HG03139 (cell line): ENCODE results near the gene RALBP1.
"Not testable (repeated sequence)": the region's sequence is repeated elsewhere in the genome, so short reads cannot be mapped to it uniquely, and the experiment has no call there.

Experiments
- ATAC-seq: cut with Tn5 transposase; IDR thresholded peaks from one replicate; pipeline ENCODE4 v1.9.1; 2021; ENCODE audit not compliant: unreplicated experiment

Gene RALBP1

GRCh38 chr18:9454061-9454703 is 21.1 kb upstream of the RALBP1 start:
- ATAC-seq = no peak

GRCh38 chr18:9455718-9456511 is 19.4 kb upstream of the RALBP1 start:
- no peak for ATAC-seq

GRCh38 chr18:9466127-9466526 is 9.2 kb upstream of the RALBP1 start:
- ATAC-seq = no peak

GRCh38 chr18:9466846-9467245 is 8.5 kb upstream of the RALBP1 start:
- ATAC-seq = no peak

GRCh38 chr18:9468998-9469397 is 6.3 kb upstream of the RALBP1 start:
- ATAC-seq = no peak

GRCh38 chr18:9469685-9470084 is 5.6 kb upstream of the RALBP1 start:
- no peak for ATAC-seq

GRCh38 chr18:9474108-9474982 is 968 bp upstream of the RALBP1 start:
- ATAC-seq = no peak

- ATAC-seq = peak; percentile 31
Observed at GRCh38 chr18:9475643-9476591, 604 bp downstream of the RALBP1 start.

- ATAC-seq = not testable (repeated sequence)
Observed at GRCh38 chr18:9476949-9477348, 1.6 kb downstream of the RALBP1 start.

GRCh38 chr18:9477509-9477908 is 2.2 kb downstream of the RALBP1 start:
- no peak for ATAC-seq

GRCh38 chr18:9478545-9478944 is 3.2 kb downstream of the RALBP1 start:
- no peak for ATAC-seq

GRCh38 chr18:9482790-9483189 is 7.5 kb downstream of the RALBP1 start:
- ATAC-seq = no peak

GRCh38 chr18:9483526-9483925 is 8.2 kb downstream of the RALBP1 start:
- no peak for ATAC-seq

GRCh38 chr18:9484856-9485255 is 9.5 kb downstream of the RALBP1 start:
- not testable (repeated sequence) for ATAC-seq

- no peak for ATAC-seq
Observed at GRCh38 chr18:9488538-9488937, 13.2 kb downstream of the RALBP1 start.

GRCh38 chr18:9494778-9495331 is 19.5 kb downstream of the RALBP1 start:
- peak; percentile 83 for ATAC-seq

GRCh38 chr18:9495465-9495864 is 20.2 kb downstream of the RALBP1 start:
- ATAC-seq = no peak

- no peak for ATAC-seq
Observed at GRCh38 chr18:9495916-9496705, 20.8 kb downstream of the RALBP1 start.

GRCh38 chr18:9506046-9506792 is 30.9 kb downstream of the RALBP1 start:
- no peak for ATAC-seq
